HepG2 (cell line): ENCODE results near the gene PAM16. TPM values are rescaled to one million over a fixed set of nuclear protein-coding genes. Genes with fewer than 3 reads are reported as not detected.

Experiments used
- CENPBD1 ChIP-seq: sonication (generic); formaldehyde crosslinking; IDR thresholded peaks from 2 replicates; pipeline ENCODE4 v1.8.0; 2022; ENCODE audit warnings: missing genetic modification reagents, low read depth, mild to moderate bottlenecking, borderline replicate concordance
- CENPT ChIP-seq: sonication (generic); formaldehyde crosslinking; IDR thresholded peaks from 2 replicates; pipeline ENCODE4 v1.8.0; 2022; ENCODE audit warnings: low read depth, mild to moderate bottlenecking, moderate library complexity, missing genetic modification reagents
- HOXA3 ChIP-seq: sonication (generic); formaldehyde crosslinking; IDR thresholded peaks from 2 replicates; pipeline ENCODE4 v1.5.0; 2020; ENCODE audit warnings: missing genetic modification reagents
- HOXD1 ChIP-seq: sonication (generic); formaldehyde crosslinking; IDR thresholded peaks from 2 replicates; pipeline ENCODE4 v1.5.0; 2020; ENCODE audit warnings: missing genetic modification reagents
- KLF9 ChIP-seq: IDR thresholded peaks from 2 replicates; pipeline ENCODE4 v1.6.1; 2016; ENCODE audit warnings: low read depth
- LCORL ChIP-seq, 2 experiments: fragments of 450-650 bp in 1 of 2; sonication (generic) in 1 of 2; formaldehyde crosslinking in 1 of 2; IDR thresholded peaks; 2 replicates each; pipeline versions ENCODE4 v1.5.0 to v1.6.1; 2017 to 2020; ENCODE audit warnings: antibody characterized with exemption in 1 of 2, missing genetic modification reagents in 1 of 2
- MAZ ChIP-seq, 2 experiments: sonication (generic) in 1 of 2; formaldehyde crosslinking in 1 of 2; IDR thresholded peaks; 2 replicates each; pipeline versions ENCODE4 v1.5.0 to v1.6.1; 2012 to 2020; ENCODE audit warnings: low read depth in 2 of 2, mild to moderate bottlenecking in 2 of 2, borderline replicate concordance in 1 of 2, improper control_type of control experiment in 1 of 2, low read length in 1 of 2, missing genetic modification reagents in 1 of 2, moderate library complexity in 1 of 2
- MXD1 ChIP-seq: sonication (generic); formaldehyde crosslinking; IDR thresholded peaks from 2 replicates; pipeline ENCODE4 v1.4.0; 2020; ENCODE audit warnings: mild to moderate bottlenecking, missing genetic modification reagents
- ONECUT2 ChIP-seq: sonication (generic); formaldehyde crosslinking; IDR thresholded peaks from 2 replicates; pipeline ENCODE4 v1.4.0; 2020; ENCODE audit warnings: missing genetic modification reagents
- SALL2 ChIP-seq: sonication (generic); formaldehyde crosslinking; IDR thresholded peaks from 2 replicates; pipeline ENCODE4 v1.8.1; 2023; ENCODE audit warnings: mild to moderate bottlenecking, missing genetic modification reagents, inconsistent platforms
- SATB2 ChIP-seq: sonication (generic); formaldehyde crosslinking; IDR thresholded peaks from 2 replicates; pipeline ENCODE4 v1.5.0; 2020; ENCODE audit warnings: missing genetic modification reagents
- SOX5 ChIP-seq: IDR thresholded peaks from 2 replicates; pipeline ENCODE4 v1.6.1; 2016; ENCODE audit warnings: borderline replicate concordance
- TARDBP ChIP-seq: sonication (generic); formaldehyde crosslinking; IDR thresholded peaks from 2 replicates; pipeline ENCODE4 v1.8.0; 2022; ENCODE audit warnings: mild to moderate bottlenecking, missing genetic modification reagents
- XBP1 ChIP-seq: sonication (generic); formaldehyde crosslinking; IDR thresholded peaks from 2 replicates; pipeline ENCODE4 v1.5.0; 2020; ENCODE audit warnings: missing genetic modification reagents
- ZEB1 ChIP-seq: IDR thresholded peaks from 2 replicates; pipeline ENCODE4 v1.6.1; 2012; ENCODE audit warnings: mild to moderate bottlenecking, low read depth, inconsistent platforms; ENCODE audit not compliant: insufficient replicate concordance
- ZNF232 ChIP-seq: sonication (generic); formaldehyde crosslinking; IDR thresholded peaks from 2 replicates; pipeline ENCODE4 v1.4.0; 2020; ENCODE audit warnings: missing genetic modification reagents, borderline replicate concordance
- ZNF280D ChIP-seq: sonication (generic); formaldehyde crosslinking; IDR thresholded peaks from 2 replicates; pipeline ENCODE4 v1.5.1; 2020; ENCODE audit warnings: mild to moderate bottlenecking, missing genetic modification reagents
- ZNF33B ChIP-seq: sonication (generic); formaldehyde crosslinking; IDR thresholded peaks from 2 replicates; pipeline ENCODE4 v1.5.1; 2020; ENCODE audit warnings: mild to moderate bottlenecking, missing genetic modification reagents
- ZNF362 ChIP-seq: sonication (generic); formaldehyde crosslinking; IDR thresholded peaks from 2 replicates; pipeline ENCODE4 v1.4.0; 2020; ENCODE audit warnings: missing genetic modification reagents, mild to moderate bottlenecking, borderline replicate concordance
- ZNF414 ChIP-seq: sonication (generic); formaldehyde crosslinking; IDR thresholded peaks from 2 replicates; pipeline ENCODE4 v1.5.0; 2020; ENCODE audit warnings: missing genetic modification reagents
- ZNF615 ChIP-seq: sonication (generic); formaldehyde crosslinking; IDR thresholded peaks from 2 replicates; pipeline ENCODE4 v1.5.0; 2020; ENCODE audit warnings: mild to moderate bottlenecking, missing genetic modification reagents, borderline replicate concordance
- ZNF770 ChIP-seq: sonication (generic); formaldehyde crosslinking; IDR thresholded peaks from 2 replicates; pipeline ENCODE4 v1.5.0; 2020; ENCODE audit warnings: mild to moderate bottlenecking, missing genetic modification reagents
- polyA plus RNA-seq, 8 experiments: library from polyadenylated mRNA; depleted of rRNA in 3 of 8; stranded (reverse) in 7 of 8; unstranded in 1 of 8; fragments of >200 nt; fragmentation: Illumina TruSeq in 4 of 8; extraction: Trizol in 4 of 8; gene quantifications; 2 replicates each; pipeline versions ENCODE4 v1.2.1 to v1.2.3, GENCODE V29; 2011 to 2016; ENCODE audit warnings: low read depth in 4 of 8, missing spikeins in 1 of 8, mixed read lengths in 1 of 8; ENCODE audit not compliant: insufficient read depth in 1 of 8
- total RNA-seq, 5 experiments: library from RNA; depleted of rRNA; stranded (reverse); fragments of >200 nt; fragmentation: Illumina TruSeq; extraction: Trizol; gene quantifications; 2 replicates each; pipeline ENCODE4 v1.2.3, GENCODE V29; 2016; ENCODE audit warnings: low read depth in 1 of 5

Gene PAM16
- total and polyA plus RNA-seq, 2 of the 13 experiments (the other 11 are each of a cell fraction or from before 2014, with no cell fraction given): 51.5 to 51.8 TPM

- TF ChIP-seq LCORL (IDR thresholded peaks at IDR 0.05) (no peak), LCORL (CRISPR knock-in tag; IDR thresholded peaks at IDR 0.05) (peak; percentile 52; the same call in 1 of the 2 replicates), KLF9 (no peak), CENPT (CRISPR knock-in tag) (no peak), HOXA3 (peak; percentile 79), ZNF280D (CRISPR knock-in tag) (peak; percentile 94), ZNF232 (CRISPR knock-in tag) (no peak), XBP1 (CRISPR knock-in tag) (no peak), HOXD1 (no peak), ONECUT2 (CRISPR knock-in tag) (no peak), ZEB1 (peak; percentile 34), MAZ (IDR thresholded peaks at IDR 0.05; ENCODE audit: borderline replicate concordance, low read depth, low read length) (no peak), MAZ (CRISPR knock-in tag; IDR thresholded peaks at IDR 0.05; ENCODE audit: low read depth) (no peak), CENPBD1 (no peak), SATB2 (no peak), ZNF33B (CRISPR knock-in tag) (no peak), ZNF770 (peak; percentile 52; the same call in 1 of the 2 replicates), ZNF615 (CRISPR knock-in tag) (no peak), MXD1 (peak; percentile 36; the same call in 1 of the 2 replicates), TARDBP (CRISPR knock-in tag) (peak; percentile 89), ZNF362 (0 out of 2 replicates have a peak, but pooled peaks have one; percentile 47), SALL2 (CRISPR knock-in tag) (no peak), SOX5 (CRISPR knock-in tag) (no peak), ZNF414 (CRISPR knock-in tag) (no peak)
Observed at GRCh38 chr16:4367393-4367856, 16.3 kb upstream of the PAM16 start (continued).
